Liver (tissue), 3 donors: Measurements from ENCODE around the gene EFNA2.

Experiments
- EGR1 ChIP-seq, 2 donors: IDR thresholded peaks; 2 replicates each; pipeline ENCODE4 v1.6.1; 2016 to 2018; ENCODE audit warnings: antibody characterized with exemption in 2 of 2, low read depth in 2 of 2
- FOXA1 ChIP-seq: IDR thresholded peaks from 2 replicates; pipeline ENCODE4 v1.6.1; 2016; ENCODE audit warnings: antibody characterized with exemption
- JUND ChIP-seq, 2 donors: IDR thresholded peaks; 2 replicates each; pipeline ENCODE4 v1.6.1; 2016; ENCODE audit warnings: antibody characterized with exemption in 2 of 2
- NR2F2 ChIP-seq: IDR thresholded peaks from 2 replicates; pipeline ENCODE4 v1.6.1; 2016; ENCODE audit warnings: antibody characterized with exemption
- RAD21 ChIP-seq, 2 donors: IDR thresholded peaks; 2 replicates each; pipeline ENCODE4 v1.6.1; 2016; ENCODE audit warnings: antibody characterized with exemption in 2 of 2, mild to moderate bottlenecking in 2 of 2
- RXRA ChIP-seq, 2 donors: IDR thresholded peaks; 2 replicates each; pipeline ENCODE4 v1.6.1; 2017 to 2018; ENCODE audit warnings: antibody characterized with exemption in 2 of 2, mild to moderate bottlenecking in 1 of 2
- SP1 ChIP-seq: IDR thresholded peaks from 2 replicates; pipeline ENCODE4 v1.6.1; 2018; ENCODE audit warnings: antibody characterized with exemption, mild to moderate bottlenecking
- TAF1 ChIP-seq: conservative IDR thresholded peaks from 2 replicates; pipeline ENCODE4 v1.6.1; 2016; ENCODE audit warnings: antibody characterized with exemption, mild to moderate bottlenecking
- TF ChIP-seq, protein P1 (sequence below): fragments of 150-350 bp; IDR thresholded peaks from 2 replicates; pipeline ENCODE4 v1.5.1; 2017; ENCODE audit warnings: improper control_type of control experiment, low read depth, low read length; ENCODE audit not compliant: missing input control
- TF ChIP-seq, protein P2 (sequence below): IDR thresholded peaks from 2 replicates; pipeline ENCODE4 v1.6.1; 2016; ENCODE audit warnings: antibody characterized with exemption, mild to moderate bottlenecking
- TF ChIP-seq, protein P3 (sequence below): IDR thresholded peaks from 2 replicates; pipeline ENCODE4 v1.6.1; 2016; ENCODE audit warnings: antibody characterized with exemption
- TF ChIP-seq, protein P4 (sequence below): IDR thresholded peaks from 2 replicates; pipeline ENCODE4 v1.6.1; 2016; ENCODE audit warnings: antibody characterized with exemption
- donor health status: healthy.
- donor health status: healthy.

DNA sequence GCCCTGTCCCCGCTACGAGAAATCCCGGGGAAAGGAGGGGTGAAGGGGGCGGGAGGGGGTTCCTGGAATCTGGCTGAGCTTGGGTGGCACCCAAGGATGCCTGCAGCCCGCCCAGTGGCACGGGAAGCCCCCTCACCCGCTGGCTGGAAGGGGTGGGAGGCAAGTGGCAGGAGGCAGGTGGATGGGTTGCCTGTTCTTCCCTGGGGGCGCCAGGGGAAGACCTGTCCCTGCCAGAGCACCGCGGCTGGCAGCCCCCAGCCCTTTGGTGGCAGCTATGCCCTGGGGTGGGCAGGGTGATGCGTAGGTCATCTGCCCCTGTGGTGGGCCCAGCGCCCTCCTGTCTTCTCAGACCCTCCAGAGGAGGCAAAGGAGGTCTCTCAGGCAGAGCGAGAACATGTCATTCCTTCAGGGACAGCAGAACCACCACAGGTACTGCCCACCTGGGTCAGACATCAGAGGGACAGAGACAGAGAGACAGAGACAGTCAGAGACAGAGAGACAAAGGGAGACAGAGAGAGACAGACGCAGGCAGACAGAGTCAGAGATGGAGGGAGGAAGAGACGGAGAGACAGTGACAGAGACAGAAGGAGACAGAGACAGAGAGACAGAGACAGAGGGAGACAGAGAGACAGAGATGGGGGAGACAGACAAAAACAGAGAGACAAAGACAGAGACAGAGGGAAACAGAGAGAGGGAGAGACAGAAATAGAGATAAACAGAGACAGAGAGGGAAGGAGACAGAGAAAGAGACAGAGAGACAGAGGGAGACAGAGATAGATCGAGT, 36.7 kb downstream of the EFNA2 start:
- TF ChIP-seq, protein P1, sequence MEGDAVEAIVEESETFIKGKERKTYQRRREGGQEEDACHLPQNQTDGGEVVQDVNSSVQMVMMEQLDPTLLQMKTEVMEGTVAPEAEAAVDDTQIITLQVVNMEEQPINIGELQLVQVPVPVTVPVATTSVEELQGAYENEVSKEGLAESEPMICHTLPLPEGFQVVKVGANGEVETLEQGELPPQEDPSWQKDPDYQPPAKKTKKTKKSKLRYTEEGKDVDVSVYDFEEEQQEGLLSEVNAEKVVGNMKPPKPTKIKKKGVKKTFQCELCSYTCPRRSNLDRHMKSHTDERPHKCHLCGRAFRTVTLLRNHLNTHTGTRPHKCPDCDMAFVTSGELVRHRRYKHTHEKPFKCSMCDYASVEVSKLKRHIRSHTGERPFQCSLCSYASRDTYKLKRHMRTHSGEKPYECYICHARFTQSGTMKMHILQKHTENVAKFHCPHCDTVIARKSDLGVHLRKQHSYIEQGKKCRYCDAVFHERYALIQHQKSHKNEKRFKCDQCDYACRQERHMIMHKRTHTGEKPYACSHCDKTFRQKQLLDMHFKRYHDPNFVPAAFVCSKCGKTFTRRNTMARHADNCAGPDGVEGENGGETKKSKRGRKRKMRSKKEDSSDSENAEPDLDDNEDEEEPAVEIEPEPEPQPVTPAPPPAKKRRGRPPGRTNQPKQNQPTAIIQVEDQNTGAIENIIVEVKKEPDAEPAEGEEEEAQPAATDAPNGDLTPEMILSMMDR = no peak
- TF ChIP-seq TAF1 (no peak), RXRA (IDR thresholded peaks at IDR 0.05) (no peak), FOXA1 (no peak), RAD21 (IDR thresholded peaks at IDR 0.05) (no peak), SP1 (no peak), JUND (IDR thresholded peaks at IDR 0.05) (no peak), EGR1 (IDR thresholded peaks at IDR 0.05; ENCODE audit: low read depth in 2 of 2) (no peak), NR2F2 (no peak)
- TF ChIP-seq, protein P2, sequence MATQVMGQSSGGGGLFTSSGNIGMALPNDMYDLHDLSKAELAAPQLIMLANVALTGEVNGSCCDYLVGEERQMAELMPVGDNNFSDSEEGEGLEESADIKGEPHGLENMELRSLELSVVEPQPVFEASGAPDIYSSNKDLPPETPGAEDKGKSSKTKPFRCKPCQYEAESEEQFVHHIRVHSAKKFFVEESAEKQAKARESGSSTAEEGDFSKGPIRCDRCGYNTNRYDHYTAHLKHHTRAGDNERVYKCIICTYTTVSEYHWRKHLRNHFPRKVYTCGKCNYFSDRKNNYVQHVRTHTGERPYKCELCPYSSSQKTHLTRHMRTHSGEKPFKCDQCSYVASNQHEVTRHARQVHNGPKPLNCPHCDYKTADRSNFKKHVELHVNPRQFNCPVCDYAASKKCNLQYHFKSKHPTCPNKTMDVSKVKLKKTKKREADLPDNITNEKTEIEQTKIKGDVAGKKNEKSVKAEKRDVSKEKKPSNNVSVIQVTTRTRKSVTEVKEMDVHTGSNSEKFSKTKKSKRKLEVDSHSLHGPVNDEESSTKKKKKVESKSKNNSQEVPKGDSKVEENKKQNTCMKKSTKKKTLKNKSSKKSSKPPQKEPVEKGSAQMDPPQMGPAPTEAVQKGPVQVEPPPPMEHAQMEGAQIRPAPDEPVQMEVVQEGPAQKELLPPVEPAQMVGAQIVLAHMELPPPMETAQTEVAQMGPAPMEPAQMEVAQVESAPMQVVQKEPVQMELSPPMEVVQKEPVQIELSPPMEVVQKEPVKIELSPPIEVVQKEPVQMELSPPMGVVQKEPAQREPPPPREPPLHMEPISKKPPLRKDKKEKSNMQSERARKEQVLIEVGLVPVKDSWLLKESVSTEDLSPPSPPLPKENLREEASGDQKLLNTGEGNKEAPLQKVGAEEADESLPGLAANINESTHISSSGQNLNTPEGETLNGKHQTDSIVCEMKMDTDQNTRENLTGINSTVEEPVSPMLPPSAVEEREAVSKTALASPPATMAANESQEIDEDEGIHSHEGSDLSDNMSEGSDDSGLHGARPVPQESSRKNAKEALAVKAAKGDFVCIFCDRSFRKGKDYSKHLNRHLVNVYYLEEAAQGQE = no peak
- TF ChIP-seq, protein P3, sequence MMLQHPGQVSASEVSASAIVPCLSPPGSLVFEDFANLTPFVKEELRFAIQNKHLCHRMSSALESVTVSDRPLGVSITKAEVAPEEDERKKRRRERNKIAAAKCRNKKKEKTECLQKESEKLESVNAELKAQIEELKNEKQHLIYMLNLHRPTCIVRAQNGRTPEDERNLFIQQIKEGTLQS = no peak
- TF ChIP-seq, protein P4, sequence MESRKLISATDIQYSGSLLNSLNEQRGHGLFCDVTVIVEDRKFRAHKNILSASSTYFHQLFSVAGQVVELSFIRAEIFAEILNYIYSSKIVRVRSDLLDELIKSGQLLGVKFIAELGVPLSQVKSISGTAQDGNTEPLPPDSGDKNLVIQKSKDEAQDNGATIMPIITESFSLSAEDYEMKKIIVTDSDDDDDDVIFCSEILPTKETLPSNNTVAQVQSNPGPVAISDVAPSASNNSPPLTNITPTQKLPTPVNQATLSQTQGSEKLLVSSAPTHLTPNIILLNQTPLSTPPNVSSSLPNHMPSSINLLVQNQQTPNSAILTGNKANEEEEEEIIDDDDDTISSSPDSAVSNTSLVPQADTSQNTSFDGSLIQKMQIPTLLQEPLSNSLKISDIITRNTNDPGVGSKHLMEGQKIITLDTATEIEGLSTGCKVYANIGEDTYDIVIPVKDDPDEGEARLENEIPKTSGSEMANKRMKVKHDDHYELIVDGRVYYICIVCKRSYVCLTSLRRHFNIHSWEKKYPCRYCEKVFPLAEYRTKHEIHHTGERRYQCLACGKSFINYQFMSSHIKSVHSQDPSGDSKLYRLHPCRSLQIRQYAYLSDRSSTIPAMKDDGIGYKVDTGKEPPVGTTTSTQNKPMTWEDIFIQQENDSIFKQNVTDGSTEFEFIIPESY = no peak
